Suprapubic skin (tissue), 4 donors: ENCODE results near the gene CMTM8. TPM values are rescaled to one million over a fixed set of nuclear protein-coding genes. Genes with fewer than 3 reads are reported as not detected.
"Not testable (repeated sequence)": the region's sequence is repeated elsewhere in the genome, so short reads cannot be mapped to it uniquely, and the experiment has no call there.

Source experiments
- DNase-seq, 2 donors: peaks; one replicate each; pipeline ENCODE4 v3.0.0-alpha.2; 2019; ENCODE audit warnings: low spot score in 2 of 2
- H3K27ac ChIP-seq: fragments of 200-600 bp; sonication (generic); one replicate; pipeline ENCODE4 v1.5.1; 2019
- H3K27me3 ChIP-seq: fragments of 200-600 bp; sonication (generic); one replicate; pipeline ENCODE4 v1.5.1; 2019
- H3K36me3 ChIP-seq: fragments of 200-600 bp; sonication (generic); one replicate; pipeline ENCODE4 v1.5.1; 2019
- H3K4me1 ChIP-seq: fragments of 200-600 bp; sonication (generic); one replicate; pipeline ENCODE4 v1.5.1; 2019
- H3K4me3 ChIP-seq: fragments of 200-600 bp; sonication (generic); one replicate; pipeline ENCODE4 v1.5.1; 2019; ENCODE audit warnings: mild to moderate bottlenecking
- H3K9me3 ChIP-seq: fragments of 200-600 bp; sonication (generic); one replicate; pipeline ENCODE4 v1.5.1; 2019
- EP300 ChIP-seq: sonication (generic); formaldehyde crosslinking; IDR thresholded peaks from one replicate; pipeline ENCODE4 v1.6.1; 2017; ENCODE audit warnings: antibody characterized with exemption
- POLR2A ChIP-seq, 2 donors: fragments of 450-650 bp; IDR thresholded peaks; one replicate each; pipeline ENCODE4 v1.6.1; 2017; ENCODE audit warnings: antibody characterized with exemption in 2 of 2, mild to moderate bottlenecking in 2 of 2, moderate library complexity in 2 of 2
- POLR2AphosphoS5 ChIP-seq, 3 donors: sonication (generic); formaldehyde crosslinking; IDR thresholded peaks; one replicate each; pipeline ENCODE4 v1.6.1; 2017; ENCODE audit warnings: antibody characterized with exemption in 3 of 3
- WGBS: methylation state at CpG from one replicate; pipeline ENCODE4 v1.1.5; 2018; 5-methylcytosine and 5-hydroxymethylcytosine counted together
- total RNA-seq, 4 donors: library from RNA; depleted of rRNA; stranded (reverse); fragments of >200 nt; gene quantifications; one replicate each; pipeline ENCODE4 v1.1.0, GENCODE V29; 2016
- TF ChIP-seq, protein P1 (sequence below), 2 donors: fragments of 200-600 bp in 1 of 2; fragments of 450-650 bp in 1 of 2; sonication (generic) in 1 of 2; IDR thresholded peaks; one replicate each; pipeline ENCODE4 v1.5.1; 2016 to 2019; ENCODE audit warnings: antibody characterized with exemption in 2 of 2, mild to moderate bottlenecking in 1 of 2, moderate library complexity in 1 of 2

Gene CMTM8
- total RNA-seq, 4 donors from 2014 or later = 7.4 to 16.3 (median 10.6) TPM

DNA sequence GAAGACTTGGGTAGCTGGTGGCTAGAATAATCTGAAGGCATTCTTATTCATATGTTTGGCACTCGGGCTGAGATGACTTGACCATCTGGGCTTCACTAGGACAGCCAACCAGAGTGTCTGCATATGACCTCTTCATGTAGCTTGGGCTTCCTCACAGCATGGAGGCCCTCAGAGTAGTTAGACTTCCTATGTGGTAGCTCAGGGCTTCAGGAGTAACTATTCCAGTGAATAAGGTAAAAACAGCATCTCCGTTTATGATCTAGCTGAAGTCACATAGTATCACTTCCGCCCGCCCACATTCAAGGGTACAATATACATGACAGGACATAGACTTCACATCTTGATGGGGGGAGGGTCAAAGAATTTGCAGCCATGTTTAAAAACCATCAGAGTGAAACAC is 18.9 kb upstream of the CMTM8 start:
- WGBS = 84% methylated on average over 4 of the region's 4 CpGs
- Histone ChIP-seq H3K9me3 (no peaks in the 10 kb centered on the region), H3K4me1 (no peaks in the 10 kb centered on the region), H3K36me3 (no peaks in the 10 kb centered on the region), H3K27ac (no peak overlapping the region), H3K4me3 (no peak overlapping the region), H3K27me3 (no peaks in the 10 kb centered on the region)
- DNase-seq = no peak
- TF ChIP-seq, protein P1, sequence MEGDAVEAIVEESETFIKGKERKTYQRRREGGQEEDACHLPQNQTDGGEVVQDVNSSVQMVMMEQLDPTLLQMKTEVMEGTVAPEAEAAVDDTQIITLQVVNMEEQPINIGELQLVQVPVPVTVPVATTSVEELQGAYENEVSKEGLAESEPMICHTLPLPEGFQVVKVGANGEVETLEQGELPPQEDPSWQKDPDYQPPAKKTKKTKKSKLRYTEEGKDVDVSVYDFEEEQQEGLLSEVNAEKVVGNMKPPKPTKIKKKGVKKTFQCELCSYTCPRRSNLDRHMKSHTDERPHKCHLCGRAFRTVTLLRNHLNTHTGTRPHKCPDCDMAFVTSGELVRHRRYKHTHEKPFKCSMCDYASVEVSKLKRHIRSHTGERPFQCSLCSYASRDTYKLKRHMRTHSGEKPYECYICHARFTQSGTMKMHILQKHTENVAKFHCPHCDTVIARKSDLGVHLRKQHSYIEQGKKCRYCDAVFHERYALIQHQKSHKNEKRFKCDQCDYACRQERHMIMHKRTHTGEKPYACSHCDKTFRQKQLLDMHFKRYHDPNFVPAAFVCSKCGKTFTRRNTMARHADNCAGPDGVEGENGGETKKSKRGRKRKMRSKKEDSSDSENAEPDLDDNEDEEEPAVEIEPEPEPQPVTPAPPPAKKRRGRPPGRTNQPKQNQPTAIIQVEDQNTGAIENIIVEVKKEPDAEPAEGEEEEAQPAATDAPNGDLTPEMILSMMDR (IDR thresholded peaks at IDR 0.05) = no peak
- TF ChIP-seq EP300 = no peak
- no peak for TF ChIP-seq POLR2AphosphoS5 (IDR thresholded peaks at IDR 0.05)
- no peak for TF ChIP-seq POLR2A (IDR thresholded peaks at IDR 0.05)

DNA sequence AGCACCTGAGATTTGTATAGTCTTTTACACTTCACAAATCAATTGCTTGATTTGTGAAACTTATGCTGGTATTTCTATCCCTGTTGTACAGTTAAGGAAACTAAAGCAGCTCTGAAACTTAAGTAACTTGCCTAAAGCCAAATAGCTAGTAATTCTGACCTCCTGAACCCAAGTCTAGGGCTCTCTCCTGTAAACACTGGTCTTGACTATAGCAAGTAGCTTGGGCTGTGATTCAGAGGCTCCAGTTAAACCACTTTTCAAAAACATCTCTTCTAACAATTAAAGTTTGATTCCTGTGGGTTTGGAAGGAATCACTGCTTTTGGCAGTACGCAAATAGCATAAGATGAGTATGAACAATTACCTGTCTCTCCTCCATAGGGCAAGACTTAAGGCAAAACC is 18.5 kb upstream of the CMTM8 start:
- Histone ChIP-seq H3K4me1 (no peaks in the 10 kb centered on the region), H3K27me3 (no peaks in the 10 kb centered on the region), H3K4me3 (no peak overlapping the region), H3K36me3 (no peaks in the 10 kb centered on the region), H3K27ac (no peak overlapping the region), H3K9me3 (no peaks in the 10 kb centered on the region)
- no peak for DNase-seq
- TF ChIP-seq EP300 = no peak
- no peak for TF ChIP-seq POLR2A (IDR thresholded peaks at IDR 0.05)
- no peak for TF ChIP-seq POLR2AphosphoS5 (IDR thresholded peaks at IDR 0.05)
- TF ChIP-seq, protein P1 (IDR thresholded peaks at IDR 0.05) = no peak
- WGBS = 86% methylated on average over 1 of the region's 1 CpG

DNA sequence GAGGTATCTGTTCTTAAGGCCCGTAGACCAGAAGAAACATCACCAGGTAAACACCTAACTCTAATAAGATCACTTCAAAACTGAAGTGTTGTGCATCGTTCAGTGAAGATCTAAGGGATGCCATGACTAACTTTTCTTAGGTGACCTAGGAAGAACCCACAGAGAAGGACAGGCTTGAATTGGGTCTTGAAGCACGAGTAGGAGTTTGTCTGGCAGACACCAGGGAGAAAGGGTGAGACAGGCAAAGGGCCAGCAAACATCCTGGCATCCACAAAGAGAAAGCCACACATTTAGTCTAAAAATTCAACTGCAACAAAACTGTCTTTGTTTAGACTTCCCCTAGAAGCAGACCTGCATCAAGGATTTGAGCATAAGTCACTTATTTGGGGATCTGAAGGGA is 15.5 kb upstream of the CMTM8 start:
- peaks cover 9% of the 10 kb centered on the region for H3K4me1 ChIP-seq
- H3K27me3 ChIP-seq = no peaks in the 10 kb centered on the region
- no peak for TF ChIP-seq POLR2AphosphoS5 (IDR thresholded peaks at IDR 0.05)
- no peak for TF ChIP-seq POLR2A (IDR thresholded peaks at IDR 0.05)
- TF ChIP-seq EP300 = no peak
- TF ChIP-seq, protein P1 (IDR thresholded peaks at IDR 0.05) = no peak
- 86% methylated on average over 3 of the region's 3 CpGs for WGBS
- H3K36me3 ChIP-seq = no peaks in the 10 kb centered on the region
- H3K4me3 ChIP-seq = no peak overlapping the region
- no peak for DNase-seq
- H3K27ac ChIP-seq = no peak overlapping the region
- H3K9me3 ChIP-seq = no peaks in the 10 kb centered on the region

DNA sequence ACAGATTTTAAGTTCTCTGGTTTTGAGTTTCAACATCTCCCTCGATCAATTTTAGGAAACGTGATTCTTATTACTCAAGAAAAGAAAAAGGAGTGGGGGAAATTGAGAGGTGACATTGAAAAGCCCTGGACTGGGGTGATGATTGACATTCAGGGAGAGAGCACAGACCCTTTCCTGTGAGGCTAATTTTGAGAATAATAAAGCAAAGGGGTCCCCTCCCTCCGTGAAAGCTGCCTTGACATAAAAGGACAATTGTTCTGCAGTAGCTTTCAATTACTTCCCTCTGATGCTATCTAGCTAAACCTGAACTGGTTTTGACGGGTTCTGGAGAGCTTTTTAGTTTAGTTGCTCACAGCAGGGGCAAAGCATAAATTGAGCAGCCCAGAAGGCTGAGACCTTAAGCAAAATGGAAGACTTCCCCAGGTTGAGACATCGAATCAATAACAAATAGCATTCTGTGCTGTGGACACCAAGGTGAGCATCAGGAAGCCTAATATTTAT is 14.4 kb upstream of the CMTM8 start:
- DNase-seq = no peak
- Histone ChIP-seq H3K4me3 (no peak overlapping the region), H3K4me1 (peaks cover 9% of the 10 kb centered on the region), H3K36me3 (no peaks in the 10 kb centered on the region), H3K9me3 (no peaks in the 10 kb centered on the region), H3K27ac (no peak overlapping the region), H3K27me3 (no peaks in the 10 kb centered on the region)
- WGBS = 54% methylated on average over 5 of the region's 5 CpGs
- TF ChIP-seq POLR2A (IDR thresholded peaks at IDR 0.05) (no peak), POLR2AphosphoS5 (IDR thresholded peaks at IDR 0.05) (no peak), EP300 (no peak)
- TF ChIP-seq, protein P1 (IDR thresholded peaks at IDR 0.05) = no peak

DNA sequence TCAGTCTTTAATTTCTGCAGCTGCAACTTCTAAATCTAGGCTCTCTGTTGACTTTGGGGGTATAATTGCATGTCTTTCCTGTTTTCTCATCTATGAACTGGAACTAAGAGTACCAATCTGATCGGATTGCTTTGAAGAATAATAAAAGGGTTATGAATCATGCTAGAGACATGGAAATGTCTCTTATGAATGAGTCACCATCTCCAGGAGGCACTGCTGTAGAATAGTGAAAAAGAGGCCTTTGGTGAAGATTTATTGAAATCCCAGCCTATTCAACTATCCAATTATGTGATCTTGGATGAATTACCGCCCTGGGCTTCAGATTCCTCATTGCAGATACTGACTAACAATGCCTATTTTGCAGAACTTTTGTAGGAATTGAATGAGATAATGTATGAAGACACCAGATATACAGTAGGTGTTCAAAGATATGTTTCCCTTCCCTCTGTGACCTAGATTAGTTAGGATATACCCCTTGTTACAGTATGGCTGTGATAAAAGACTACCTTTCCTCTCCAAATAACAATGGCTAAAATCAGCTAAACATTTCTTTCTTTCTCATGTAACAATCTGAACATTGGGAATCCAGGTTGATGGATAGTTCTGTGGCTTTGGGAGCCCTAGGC is 11.5 kb upstream of the CMTM8 start:
- Histone ChIP-seq H3K4me3 (no peak overlapping the region), H3K27ac (no peak overlapping the region), H3K36me3 (no peaks in the 10 kb centered on the region), H3K27me3 (no peaks in the 10 kb centered on the region), H3K4me1 (peaks cover 9% of the 10 kb centered on the region), H3K9me3 (no peaks in the 10 kb centered on the region)
- no peak for DNase-seq
- WGBS = 49% methylated on average over 2 of the region's 2 CpGs
- no peak for TF ChIP-seq POLR2AphosphoS5 (IDR thresholded peaks at IDR 0.05)
- TF ChIP-seq POLR2A (IDR thresholded peaks at IDR 0.05) = no peak
- TF ChIP-seq, protein P1 (IDR thresholded peaks at IDR 0.05) = no peak
- TF ChIP-seq EP300 = no peak

DNA sequence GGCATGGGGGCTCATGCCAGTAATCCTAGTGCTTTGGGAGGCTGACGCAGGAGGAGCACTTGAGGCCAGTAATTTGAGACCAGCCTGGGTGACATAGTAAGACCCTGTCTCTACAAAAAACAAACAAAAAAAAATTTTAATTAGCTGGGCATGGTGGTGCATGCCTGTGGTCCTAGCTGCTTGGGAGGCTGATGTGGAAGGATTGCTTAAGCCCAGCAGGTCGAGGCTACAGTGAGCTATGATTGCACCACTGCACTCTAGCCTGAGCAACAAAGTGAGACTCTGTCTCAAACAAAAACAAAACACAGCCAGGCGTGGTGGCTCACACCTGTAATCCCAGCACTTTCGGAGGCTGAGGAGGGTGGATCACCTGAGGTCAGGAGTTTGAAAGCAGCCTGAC is 9.7 kb upstream of the CMTM8 start:
- H3K36me3 ChIP-seq, H3K4me3 ChIP-seq: not testable (repeated sequence)
- 90% methylated on average over 4 of the region's 4 CpGs for WGBS

More for the DNA sequence above, 9.7 kb upstream of the CMTM8 start:
- not testable (repeated sequence) for H3K4me1 ChIP-seq, H3K27ac ChIP-seq, DNase-seq, H3K27me3 ChIP-seq, H3K9me3 ChIP-seq
